Adrenal gland (tissue), 12 donors: ENCODE results near the gene CSPG4. TPM values are rescaled to one million over a fixed set of nuclear protein-coding genes. Genes with fewer than 3 reads are reported as not detected.

Source experiments
- DNase-seq, 7 donors: peaks; one replicate each; pipeline ENCODE4 v3.0.0-alpha.2; 2019 to 2020
- H3K27ac ChIP-seq, 5 donors: fragments of 200-600 bp; sonication (generic) in 4 of 5; 1 replicate in 3 of 5; 2 replicates in 2 of 5; pipeline versions ENCODE4 v1.5.1 to v1.8.0; 2016 to 2020; ENCODE audit warnings: mild to moderate bottlenecking in 1 of 5
- H3K27me3 ChIP-seq: fragments of 200-600 bp; 2 replicates; pipeline ENCODE4 v1.8.0; 2021
- H3K36me3 ChIP-seq, 2 donors: fragments of 200-600 bp; replicated peaks in 1 of 2; 1 replicate in 1 of 2; 2 replicates in 1 of 2; pipeline versions ENCODE4 v1.5.1 to v1.8.0; 2018 to 2022
- H3K4me1 ChIP-seq, 2 donors: fragments of 200-600 bp; replicated peaks in 1 of 2; 1 replicate in 1 of 2; 2 replicates in 1 of 2; pipeline versions ENCODE4 v1.5.1 to v1.8.0; 2018 to 2021
- H3K4me3 ChIP-seq, 4 donors: fragments of 200-600 bp; sonication (generic) in 3 of 4; one replicate each; pipeline ENCODE4 v1.5.1; 2016 to 2018
- H3K9me3 ChIP-seq, 3 donors: fragments of 200-600 bp; sonication (generic) in 1 of 3; replicated peaks in 1 of 3; 1 replicate in 2 of 3; 2 replicates in 1 of 3; pipeline versions ENCODE4 v1.5.1 to v1.8.0; 2016 to 2021
- CTCF ChIP-seq, 6 experiments: fragments of 450-650 bp in 4 of 6; fragments of 200-600 bp in 2 of 6; sonication (generic) in 1 of 6; IDR thresholded peaks; 1 replicate in 5 of 6; 2 replicates in 1 of 6; pipeline versions ENCODE4 v1.5.1 to v1.8.0; 2016 to 2021; ENCODE audit warnings: antibody characterized with exemption in 6 of 6, mild to moderate bottlenecking in 2 of 6, moderate library complexity in 1 of 6
- POLR2A ChIP-seq, 2 donors: fragments of 450-650 bp; IDR thresholded peaks; one replicate each; pipeline ENCODE4 v1.6.1; 2017; ENCODE audit warnings: antibody characterized with exemption in 2 of 2, mild to moderate bottlenecking in 2 of 2, moderate library complexity in 1 of 2
- WGBS, 4 donors: extraction: QIAGEN DNeasy Blood & Tissue Kit in 2 of 4; methylation state at CpG; one replicate each; pipeline versions ENCODE4 v1.1.5 to v1.1.7; 2013 to 2017; 5-methylcytosine and 5-hydroxymethylcytosine counted together
- intact Hi-C, 2 donors: fragments of 100-400 bp; cut with DNase I; formaldehyde crosslinking; loops; one replicate each; pipeline versions ENCODE4 v1.14.1 to v1.15.0; 2022 to 2023
- polyA plus RNA-seq, 3 donors: library from polyadenylated mRNA; stranded (reverse); fragments of 200-250 nt in 2 of 3; fragments of 350-450 nt in 1 of 3; fragmentation: Illumina TruSeq in 1 of 3; extraction: RNeasy Lipid Tissue Mini Kit (QIAGEN cat#74804) in 1 of 3; gene quantifications; one replicate each; pipeline ENCODE4 v1.2.3, GENCODE V29; 2013 to 2014
- total RNA-seq, 9 donors: library from RNA; depleted of rRNA in 4 of 9; stranded (reverse); fragments of >200 nt in 4 of 9; fragments of 120-200 nt in 1 of 9; fragmentation: NEBNext Ultra II Directional in 1 of 9; extraction: Animal tissue kit (Norgen Biotek cat#: 25700) in 1 of 9; gene quantifications; one replicate each; pipeline versions ENCODE4 v1.1.0 to v1.2.4, GENCODE V29; 2013 to 2023
- donor health status: healthy with polysubstance abuse.
- donor health status: Bipolar disorder and iron deficiency.
- donor health status: DM: yes; HTN: yes; CAD: no.
- donor health status: DM: no; HTN: no; CAD: no.
- donor health status: DM: no; HTN: no; CAD: no.
- donor health status: DM: yes; HTN: yes; CAD: no.

CSPG4 gene
- total and polyA plus RNA-seq, 12 donors, result 0.55 to 6.6 (median 2.8) TPM

DNA sequence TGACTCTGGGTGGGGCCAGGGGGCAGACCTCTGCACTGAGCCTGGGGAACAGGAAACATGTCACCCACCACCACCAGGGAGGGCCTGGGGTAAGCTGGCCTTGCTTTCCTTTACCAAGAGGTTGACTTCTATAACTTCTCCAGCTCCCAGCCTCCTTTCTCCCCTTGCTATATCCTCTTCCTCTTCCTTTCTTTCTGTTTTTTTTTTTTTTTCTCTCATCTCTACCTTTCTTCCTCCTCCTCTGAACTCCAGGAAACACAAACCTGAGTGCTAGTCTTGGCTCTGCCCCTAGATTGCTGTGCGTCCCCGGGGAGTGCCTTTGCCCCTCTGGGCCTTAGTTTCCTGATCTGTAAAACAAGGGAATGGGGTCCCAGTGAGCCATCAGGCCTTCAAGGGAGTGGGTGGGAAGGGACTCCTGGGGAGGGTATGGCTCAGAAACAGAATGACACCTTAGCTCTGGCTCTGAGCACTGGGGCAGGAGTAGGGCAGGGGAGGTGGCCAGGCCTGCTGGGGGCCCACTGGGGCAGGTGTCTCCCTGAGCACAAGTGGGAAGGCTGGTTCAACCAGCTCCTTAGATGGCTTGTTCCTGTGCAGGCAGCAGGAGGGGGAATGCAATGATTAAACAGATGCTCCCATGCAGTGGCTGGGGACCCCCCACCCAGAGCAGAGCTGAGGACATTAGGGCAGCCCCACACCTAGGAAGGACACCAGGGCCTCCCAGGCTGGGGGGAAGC, 60.7 kb downstream of the CSPG4 start:
- H3K4me3 ChIP-seq, result peak overlapping the region in 1 of 4 donors; percentile 71
- peaks cover 0 to under 1% of the 10 kb centered on the region in 2 donors for H3K36me3 ChIP-seq
- WGBS, 4 donors, result 43 to 61% (median 58%) methylated on average over 2 of the region's 2 CpGs
- H3K27me3 ChIP-seq, result no peaks in the 10 kb centered on the region
- intact Hi-C loops, result no loop called here
- peak overlapping the region in 4 of 5 donors; percentile 58 to 98 (median 68) for H3K27ac ChIP-seq
- H3K9me3 ChIP-seq, result no peaks in the 10 kb centered on the region
- H3K4me1 ChIP-seq, result peaks cover 39 to 69% of the 10 kb centered on the region in 2 donors
- TF ChIP-seq CTCF (IDR thresholded peaks at IDR 0.05) (no peak), POLR2A (IDR thresholded peaks at IDR 0.05) (no peak)
- no peak for DNase-seq

GRCh38 chr15:75650908-75651809, 61.5 kb downstream of the CSPG4 start:
- WGBS, 4 donors, result 26 to 51% (median 29%) methylated on average over 5 to 9 of the region's 9 CpGs
- intact Hi-C loops, result no loop called here
- no peaks in the 10 kb centered on the region for H3K36me3 ChIP-seq
- no peak for TF ChIP-seq CTCF (IDR thresholded peaks at IDR 0.05)
- TF ChIP-seq POLR2A (IDR thresholded peaks at IDR 0.05), result no peak
- peak; percentile 85 to 96 (median 93) for DNase-seq
- peaks cover 39 to 77% of the 10 kb centered on the region in 2 donors for H3K4me1 ChIP-seq
- H3K27me3 ChIP-seq, result no peaks in the 10 kb centered on the region
- peak overlapping the region in 4 of 5 donors; percentile 58 to 98 (median 68) for H3K27ac ChIP-seq
- H3K4me3 ChIP-seq, result peak overlapping the region in 1 of 4 donors; percentile 71
- H3K9me3 ChIP-seq, result no peaks in the 10 kb centered on the region

- Histone ChIP-seq H3K4me3 (peak overlapping the region in 1 of 4 donors; percentile 71), H3K9me3 (no peaks in the 10 kb centered on the region), H3K27me3 (no peaks in the 10 kb centered on the region), H3K27ac (peak overlapping the region in 2 of 5 donors; percentile 30 to 98), H3K36me3 (no peaks in the 10 kb centered on the region), H3K4me1 (peaks cover 39 to 71% of the 10 kb centered on the region in 2 donors)
- intact Hi-C loops, result no loop called here
- TF ChIP-seq POLR2A (IDR thresholded peaks at IDR 0.05) (no peak), CTCF (IDR thresholded peaks at IDR 0.05) (no peak)
- WGBS, 4 donors, result 89 to 94% (median 91%) methylated on average over 18 of the region's 18 CpGs
- DNase-seq, result no peak
Measured at GRCh38 chr15:75649848-75650247, 62.8 kb downstream of the CSPG4 start.
